HEK293T (cell line): ENCODE measurements around the gene ZDHHC11.

Experiments
- CTBP1 ChIP-seq: fragments of 450-650 bp; IDR thresholded peaks from 2 replicates; pipeline ENCODE4 v1.6.1; 2016; ENCODE audit warnings: borderline replicate concordance
- FOXM1 ChIP-seq: fragments of 450-650 bp; IDR thresholded peaks from 2 replicates; pipeline ENCODE4 v1.6.1; 2017; ENCODE audit warnings: mild to moderate bottlenecking, borderline replicate concordance
- SP1 ChIP-seq: fragments of 450-650 bp; IDR thresholded peaks from 2 replicates; pipeline ENCODE4 v1.6.1; 2017

GRCh38 chr5:856531-857425, 6.0 kb upstream of the ZDHHC11 start:
- TF ChIP-seq CTBP1 (no peak), SP1 (no peak), FOXM1 (no peak)
